Loucy (cell line): ENCODE results near the gene FUOM.

ENCODE experiments used
- CTCF ChIP-seq: fragments of 200-600 bp; sonication (generic); conservative IDR thresholded peaks from 2 replicates; pipeline ENCODE4 v1.5.1; 2014; ENCODE audit warnings: mild to moderate bottlenecking, antibody characterized with exemption, low read length
- EZH2phosphoT487 ChIP-seq: fragments of 200-600 bp; IDR thresholded peaks from 2 replicates; pipeline ENCODE4 v1.6.1; 2018; ENCODE audit warnings: antibody characterized with exemption, mild to moderate bottlenecking, moderate library complexity, borderline replicate concordance

GRCh38 chr10:133329491-133330202, 28.2 kb downstream of the FUOM start:
- TF ChIP-seq CTCF (peak; percentile 91), EZH2phosphoT487 (no peak)
